Calu3 (cell line): ENCODE data around the gene MBD5. TPM values are rescaled to one million over a fixed set of nuclear protein-coding genes. Genes with fewer than 3 reads are reported as not detected.

ENCODE experiments used
- BruUV-seq: library from RNA; stranded (reverse); fragments of 400-500 nt; replicated peaks from 2 replicates; lab custom pipeline; 2021; lab: Mats Ljungman, UMichigan
- CTCF ChIA-PET: fragments of 300-600 bp; sonication (Branson Sonifier 250); formaldehyde crosslinking; loops from one replicate; lab custom pipeline; 2022; ENCODE audit warnings: antibody characterized with exemption; lab: Charles Lee
- DNase-seq: peaks from one replicate; pipeline ENCODE4 v3.0.0; 2022
- H3K27ac Mint-ChIP-seq: one replicate; pipeline ENCODE4 v1.8.0; 2022; ENCODE audit warnings: mixed read lengths; ENCODE audit not compliant: unreplicated experiment
- H3K27me3 Mint-ChIP-seq: one replicate; pipeline ENCODE4 v1.8.0; 2022; ENCODE audit warnings: mixed read lengths; ENCODE audit not compliant: unreplicated experiment
- H3K36me3 Mint-ChIP-seq: one replicate; pipeline ENCODE4 v1.8.0; 2022; ENCODE audit warnings: mild to moderate bottlenecking, moderate library complexity, mixed read lengths; ENCODE audit not compliant: insufficient read depth, unreplicated experiment
- H3K4me1 Mint-ChIP-seq: one replicate; pipeline ENCODE4 v1.8.0; 2022; ENCODE audit warnings: mild to moderate bottlenecking, low read depth, mixed read lengths; ENCODE audit not compliant: unreplicated experiment
- H3K4me3 Mint-ChIP-seq: one replicate; pipeline ENCODE4 v1.8.0; 2022; ENCODE audit warnings: mild to moderate bottlenecking, low read depth, moderate library complexity, mixed read lengths; ENCODE audit not compliant: unreplicated experiment
- H3K9me3 Mint-ChIP-seq: one replicate; pipeline ENCODE4 v1.8.0; 2022; ENCODE audit warnings: low read depth, mixed read lengths; ENCODE audit not compliant: unreplicated experiment
- intact Hi-C: fragments of 100-400 bp; cut with micrococcal nuclease; formaldehyde crosslinking; loops from one replicate; pipeline ENCODE4 v1.10.0; 2022; ENCODE audit not compliant: unreplicated experiment
- total RNA-seq: library from RNA; stranded (reverse); gene quantifications from 2 replicates; pipeline ENCODE4 v1.2.3, GENCODE V29; 2022
- TF ChIP-seq, protein P1 (sequence below): fragments of 200-600 bp; IDR thresholded peaks from one replicate; pipeline ENCODE4 v1.8.0; 2022; ENCODE audit warnings: antibody characterized with exemption; ENCODE audit not compliant: unreplicated experiment

Gene MBD5
- total RNA-seq, 1 experiment from 2014 or later: 36.4 TPM

DNA sequence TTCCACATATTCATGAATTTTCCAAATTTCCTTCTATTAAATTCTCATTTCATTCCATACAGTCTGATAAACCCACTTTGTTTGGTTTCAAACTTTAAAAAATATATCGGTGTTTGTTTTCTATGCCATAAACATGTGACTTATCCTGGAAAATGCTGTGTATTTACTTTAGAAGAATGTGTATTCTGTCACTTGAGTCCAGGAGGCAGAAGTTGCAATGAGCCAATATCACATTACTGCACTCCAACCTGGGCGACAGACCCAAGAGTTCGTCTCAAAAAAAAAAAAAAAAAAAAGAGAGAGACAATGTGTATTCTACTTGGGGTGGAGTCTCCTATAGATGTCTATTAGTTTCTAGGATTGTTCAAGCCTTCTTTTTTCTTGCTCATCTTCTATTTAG lies 31.8 kb downstream of the MBD5 start:
- TF ChIP-seq, protein P1, sequence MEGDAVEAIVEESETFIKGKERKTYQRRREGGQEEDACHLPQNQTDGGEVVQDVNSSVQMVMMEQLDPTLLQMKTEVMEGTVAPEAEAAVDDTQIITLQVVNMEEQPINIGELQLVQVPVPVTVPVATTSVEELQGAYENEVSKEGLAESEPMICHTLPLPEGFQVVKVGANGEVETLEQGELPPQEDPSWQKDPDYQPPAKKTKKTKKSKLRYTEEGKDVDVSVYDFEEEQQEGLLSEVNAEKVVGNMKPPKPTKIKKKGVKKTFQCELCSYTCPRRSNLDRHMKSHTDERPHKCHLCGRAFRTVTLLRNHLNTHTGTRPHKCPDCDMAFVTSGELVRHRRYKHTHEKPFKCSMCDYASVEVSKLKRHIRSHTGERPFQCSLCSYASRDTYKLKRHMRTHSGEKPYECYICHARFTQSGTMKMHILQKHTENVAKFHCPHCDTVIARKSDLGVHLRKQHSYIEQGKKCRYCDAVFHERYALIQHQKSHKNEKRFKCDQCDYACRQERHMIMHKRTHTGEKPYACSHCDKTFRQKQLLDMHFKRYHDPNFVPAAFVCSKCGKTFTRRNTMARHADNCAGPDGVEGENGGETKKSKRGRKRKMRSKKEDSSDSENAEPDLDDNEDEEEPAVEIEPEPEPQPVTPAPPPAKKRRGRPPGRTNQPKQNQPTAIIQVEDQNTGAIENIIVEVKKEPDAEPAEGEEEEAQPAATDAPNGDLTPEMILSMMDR: no peak
- Mint-ChIP-seq H3K4me3 (no peak overlapping the region), H3K4me1 (peaks cover 9% of the 10 kb centered on the region), H3K9me3 (no peaks in the 10 kb centered on the region), H3K36me3 (no peaks in the 10 kb centered on the region), H3K27ac (no peak overlapping the region), H3K27me3 (no peaks in the 10 kb centered on the region)
- BruUV-seq: no TSS peak
- intact Hi-C loops: no loop called here
- CTCF ChIA-PET: no interaction called here
- no peak for DNase-seq

DNA sequence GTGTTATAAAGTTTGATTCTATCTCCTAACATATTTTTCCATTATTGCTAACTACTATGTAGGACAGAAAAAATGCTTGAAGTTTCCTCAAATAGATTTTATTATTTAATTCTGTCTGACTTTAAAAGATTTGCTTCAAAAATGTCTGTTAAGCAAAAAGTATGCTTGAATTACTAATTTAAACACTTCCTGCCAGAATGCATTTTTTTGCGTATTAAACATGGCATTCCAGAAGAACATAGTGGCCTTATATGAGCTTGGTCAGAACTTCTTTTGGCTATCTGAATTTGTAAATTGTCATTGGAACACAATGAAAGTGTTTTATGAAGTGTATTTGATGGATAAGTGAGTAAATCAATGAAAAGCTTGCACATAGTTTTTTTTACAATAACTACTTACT lies 37.8 kb downstream of the MBD5 start:
- CTCF ChIA-PET: interaction anchor here (0.6 kb wide), 1 partner anchor 903 kb away, joined by 3 read pairs; no protein-coding TSS in a partner anchor
- intact Hi-C loops: no loop called here
- TF ChIP-seq, protein P1: no peak
- Mint-ChIP-seq H3K27ac (no peak overlapping the region), H3K4me3 (no peak overlapping the region), H3K27me3 (no peaks in the 10 kb centered on the region), H3K9me3 (no peaks in the 10 kb centered on the region), H3K36me3 (no peaks in the 10 kb centered on the region), H3K4me1 (no peaks in the 10 kb centered on the region)
- no peak for DNase-seq
- BruUV-seq: no TSS peak

DNA sequence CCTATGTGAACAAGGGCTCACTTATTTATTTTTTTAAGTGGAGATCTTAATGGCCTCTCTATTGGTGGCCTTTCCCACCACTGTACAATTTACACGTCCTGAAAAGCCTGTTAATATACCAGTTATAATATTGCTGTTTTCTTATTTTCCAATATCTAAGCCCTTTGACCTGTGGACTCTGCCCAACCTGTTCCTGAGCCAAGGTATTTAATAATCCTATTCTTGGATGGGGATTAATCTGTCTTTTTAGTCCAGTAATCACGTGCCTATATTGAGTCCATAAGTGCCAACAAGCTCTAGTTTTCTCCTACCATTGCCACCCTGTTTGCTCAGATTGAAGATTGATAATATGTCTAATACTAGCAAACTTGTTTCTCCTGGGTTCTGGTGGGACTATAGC lies 42.7 kb downstream of the MBD5 start:
- Mint-ChIP-seq H3K4me3 (no peak overlapping the region), H3K27me3 (no peaks in the 10 kb centered on the region), H3K36me3 (no peaks in the 10 kb centered on the region), H3K27ac (no peak overlapping the region), H3K4me1 (peaks cover 8% of the 10 kb centered on the region), H3K9me3 (no peaks in the 10 kb centered on the region)
- CTCF ChIA-PET: interaction anchor here (0.5 kb wide), 1 partner anchor 29 kb away, joined by 3 read pairs; no protein-coding TSS in a partner anchor
- TF ChIP-seq, protein P1: no peak
- DNase-seq: no peak
- intact Hi-C loops: no loop called here
- no TSS peak for BruUV-seq

DNA sequence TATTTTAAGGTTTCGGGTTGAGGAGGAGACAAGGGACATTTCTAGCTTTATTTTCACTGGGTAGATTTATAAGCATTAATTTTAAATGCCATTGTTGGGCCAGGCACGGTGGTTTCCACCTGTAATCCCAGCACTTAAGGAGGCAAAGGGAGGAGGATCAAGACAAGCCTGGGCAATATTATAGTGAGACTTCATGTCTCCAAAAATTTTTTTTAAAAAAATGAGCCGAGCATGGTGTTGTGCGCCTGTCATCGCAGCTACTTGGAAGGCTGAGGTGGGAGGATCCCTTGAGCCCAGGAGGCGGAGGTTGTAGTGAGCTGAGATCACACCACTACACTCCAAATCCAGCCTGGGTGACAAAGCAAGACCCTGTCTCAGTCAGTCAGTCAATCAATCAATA lies 45.0 kb downstream of the MBD5 start:
- CTCF ChIA-PET: interaction anchor here (1.5 kb wide), 1 partner anchor 45 kb away, joined by 3 read pairs; the partner anchor contains the start of genes MBD5 and ORC4
- no peaks in the 10 kb centered on the region for H3K36me3 Mint-ChIP-seq
- no peaks in the 10 kb centered on the region for H3K9me3 Mint-ChIP-seq
- H3K27me3 Mint-ChIP-seq: no peaks in the 10 kb centered on the region
- intact Hi-C loops: no loop called here
- no peak for DNase-seq
- TF ChIP-seq, protein P1: no peak
- no TSS peak for BruUV-seq
- no peak overlapping the region for H3K27ac Mint-ChIP-seq
- no peak overlapping the region for H3K4me3 Mint-ChIP-seq
- peaks cover 14% of the 10 kb centered on the region for H3K4me1 Mint-ChIP-seq
